Skin of body (tissue), 2 donors: ENCODE results near the gene TMEM169. TPM values are rescaled to one million over a fixed set of nuclear protein-coding genes. Genes with fewer than 3 reads are reported as not detected.
"Not testable (repeated sequence)": the region's sequence is repeated elsewhere in the genome, so short reads cannot be mapped to it uniquely, and the experiment has no call there.

Experiments
- DNase-seq: peaks from one replicate; lab custom pipeline; 2025; lab: John Stamatoyannopoulos, UW
- total RNA-seq: library from RNA; depleted of rRNA; stranded (reverse); fragments of >200 nt; gene quantifications from one replicate; pipeline ENCODE4 v1.2.3, GENCODE V29; 2014

Gene TMEM169
- total RNA-seq, 1 donor from 2014 or later, result 0.69 TPM

- no peak for DNase-seq
These were observed 49.6 kb downstream of the TMEM169 start for GRCh38 chr2:216131175-216131926.

- no peak for DNase-seq
These were observed 50.9 kb downstream of the TMEM169 start for GRCh38 chr2:216132585-216132984.

DNA sequence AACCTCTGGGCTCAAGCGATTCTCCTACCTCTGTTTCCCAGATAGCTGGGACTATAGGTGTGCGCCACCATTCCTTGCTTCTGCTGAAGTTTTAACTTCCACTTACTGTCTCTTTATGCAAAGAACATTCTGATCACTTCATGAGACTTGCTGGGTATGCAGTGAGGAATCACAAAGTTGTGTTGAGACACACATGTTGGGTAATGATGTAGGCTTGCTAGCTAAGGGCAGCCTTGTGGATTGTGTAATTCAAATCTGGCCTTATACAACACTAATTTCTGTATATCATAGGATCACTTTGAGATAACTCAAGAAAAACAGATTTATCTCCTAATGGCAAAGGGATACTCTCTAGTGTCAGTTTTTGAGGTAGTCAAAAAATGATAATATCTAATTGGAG is 51.7 kb downstream of the TMEM169 start:
- no peak for DNase-seq

- DNase-seq, result no peak
These were observed 53.3 kb downstream of the TMEM169 start for GRCh38 chr2:216134958-216135541.

DNA sequence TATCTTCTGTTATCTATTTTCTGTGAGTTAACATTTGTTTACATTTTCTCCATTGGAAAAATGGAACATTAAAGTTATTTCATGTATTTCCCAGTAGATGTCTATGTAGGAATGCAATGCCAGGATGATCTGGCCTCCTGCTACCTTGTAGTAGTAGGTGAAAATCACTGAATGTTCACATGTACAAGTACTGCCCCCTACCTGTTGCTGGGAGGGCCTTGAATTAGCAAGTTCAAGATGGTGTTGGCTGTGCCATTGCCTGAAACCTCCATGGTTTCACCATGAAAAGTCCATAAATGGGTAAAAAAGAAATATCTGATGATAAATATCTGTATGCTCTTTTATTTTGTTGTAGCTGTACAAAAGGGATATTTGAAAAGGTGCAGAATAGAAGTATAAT is 58.2 kb downstream of the TMEM169 start:
- no peak for DNase-seq

- DNase-seq, result not testable (repeated sequence)
These were observed 59.8 kb downstream of the TMEM169 start for GRCh38 chr2:216141516-216141915.

- no peak for DNase-seq
These were observed 60.8 kb downstream of the TMEM169 start for GRCh38 chr2:216142540-216142939.

- no peak for DNase-seq
These were observed 62.7 kb downstream of the TMEM169 start for GRCh38 chr2:216144372-216144771.

DNA sequence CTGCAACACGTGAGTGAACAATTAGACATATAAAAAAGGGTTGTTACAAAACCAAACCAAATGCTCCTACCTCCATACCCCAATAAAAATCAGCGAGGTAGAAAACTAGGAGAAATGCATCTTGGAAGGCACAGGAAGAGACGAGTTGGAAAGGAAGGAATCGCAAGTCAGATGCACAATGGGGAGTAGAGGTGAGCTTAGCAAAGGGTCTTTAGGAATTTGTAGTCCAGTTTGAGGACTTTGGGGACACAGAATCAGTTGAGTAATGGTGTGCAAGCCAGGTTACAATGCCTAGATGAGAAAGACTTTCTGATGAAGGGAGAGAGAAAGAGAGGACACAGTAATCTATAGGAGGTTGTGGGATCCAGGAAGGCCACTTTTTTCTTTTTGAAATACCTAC is 63.1 kb downstream of the TMEM169 start:
- no peak for DNase-seq

- no peak for DNase-seq
These were observed 64.9 kb downstream of the TMEM169 start for GRCh38 chr2:216146573-216146972.

DNA sequence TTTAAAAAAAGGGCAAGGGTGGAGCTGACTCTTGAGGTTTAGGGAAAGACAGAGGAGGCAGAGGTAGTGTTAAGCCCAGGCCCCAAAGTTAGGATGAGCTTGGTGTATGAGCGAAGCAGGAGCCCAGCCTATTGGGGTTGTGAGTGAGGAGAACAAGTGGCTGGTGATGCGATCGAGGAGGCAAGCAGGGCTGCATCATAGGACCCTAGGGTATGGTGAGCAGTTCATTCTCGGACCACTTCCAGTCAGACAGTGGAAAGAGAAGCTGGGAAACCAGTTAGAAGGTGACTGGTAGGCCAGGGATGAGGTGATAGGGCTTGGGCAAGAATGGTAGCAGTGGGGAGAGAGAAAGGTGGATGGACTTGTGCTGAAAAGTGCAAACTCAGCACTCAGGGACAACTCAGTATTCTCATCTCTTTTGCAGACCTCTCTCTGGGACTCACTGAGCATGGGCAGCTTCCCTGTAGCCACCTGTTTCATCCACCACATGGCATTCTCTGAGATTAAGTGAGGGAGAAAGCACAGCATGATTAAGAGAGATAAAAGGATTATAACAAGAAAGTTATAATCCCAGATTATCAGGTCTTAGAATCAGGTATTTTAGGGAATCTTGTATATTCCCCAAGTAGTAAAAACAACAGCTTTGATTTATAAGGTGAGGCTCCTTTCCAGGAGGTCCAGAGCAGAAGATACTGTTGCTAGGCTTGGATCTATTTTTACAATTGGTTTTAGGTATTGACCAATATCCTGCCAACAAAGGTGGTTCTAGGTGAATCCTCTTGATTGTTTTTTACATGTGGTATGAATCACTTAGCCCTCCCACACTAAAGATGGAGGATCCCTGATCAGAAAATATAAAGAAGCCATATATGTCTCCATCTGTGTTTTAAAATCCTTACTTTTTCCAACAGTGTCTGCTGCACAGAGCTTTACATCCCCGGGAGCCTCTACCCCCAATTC is 65.7 kb downstream of the TMEM169 start:
- no peak for DNase-seq

- DNase-seq, result no peak
These were observed 67.3 kb downstream of the TMEM169 start for GRCh38 chr2:216148983-216149382.

DNA sequence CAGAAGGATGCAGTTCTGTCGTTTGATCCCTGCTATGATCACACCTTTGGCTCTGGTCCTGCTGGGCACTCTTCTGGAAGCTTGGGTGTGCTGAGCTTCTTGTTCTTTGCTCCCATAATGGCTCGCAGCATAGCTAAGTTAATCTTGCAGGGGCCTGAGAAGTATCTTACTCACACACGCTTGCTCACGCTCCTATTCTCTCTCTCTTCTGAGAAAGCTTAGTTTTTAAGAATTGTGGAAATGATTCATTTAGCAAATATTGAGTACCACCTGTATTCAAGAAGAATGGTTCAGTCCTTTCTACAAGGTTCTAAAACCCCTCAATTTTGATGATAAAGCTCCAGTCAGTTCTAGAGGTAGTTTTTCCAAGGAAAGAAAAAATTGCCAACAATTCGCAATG is 68.0 kb downstream of the TMEM169 start:
- no peak for DNase-seq

GRCh38 chr2:216151313-216152025 is 69.8 kb downstream of the TMEM169 start:
- no peak for DNase-seq

Other genes with a start within 250 kb of the TMEM169 start
- 8.1 TPM for gene MREG, start 68.4 kb upstream of the TMEM169 start, total RNA-seq
- 21.7 TPM for gene PECR, start 110 bp upstream of the TMEM169 start, total RNA-seq
- 166 TPM for gene XRCC5, start 27.4 kb downstream of the TMEM169 start, total RNA-seq